Measurements from ENCODE around the gene SETBP1.

GRCh38 chr18:44815108-44815507 lies 134.4 kb downstream of the SETBP1 start:
- no peak for TF ChIP-seq CTCF (IDR thresholded peaks at IDR 0.05; ENCODE audit: low read length)
- TF ChIP-seq EZH2 (IDR thresholded peaks at IDR 0.05; ENCODE audit: borderline replicate concordance, low read length) = no peak
